AG04450 (cell line): ENCODE data around the gene OCLN. TPM values are rescaled to one million over a fixed set of nuclear protein-coding genes. Genes with fewer than 3 reads are reported as not detected.

Experiments
- CTCF ChIA-PET: fragments of 300-600, 350-600 bp; formaldehyde crosslinking; extraction: SDS; loops from one replicate; lab custom pipeline; 2022; ENCODE audit warnings: antibody characterized with exemption, inconsistent platforms; lab: Charles Lee
- POLR2A ChIA-PET: fragments of 350-600 bp; formaldehyde crosslinking; extraction: SDS; loops from one replicate; lab custom pipeline; 2021; ENCODE audit warnings: antibody characterized with exemption, inconsistent platforms; lab: Yijun Ruan, JAX
- DNase-seq: peaks from one replicate; pipeline ENCODE4 v3.0.0-alpha.2; 2011; ENCODE audit warnings: low read depth, low spot score
- H3K27ac ChIP-seq: one replicate; pipeline ENCODE4 v1.5.1; 2012; ENCODE audit warnings: low read depth, low read length, control low read depth
- H3K27me3 ChIP-seq: one replicate; pipeline ENCODE4 v1.6.0; 2012; ENCODE audit warnings: low read length; ENCODE audit not compliant: control insufficient read depth, insufficient read depth
- H3K4me3 ChIP-seq: 2 replicates; pipeline ENCODE4 v1.5.1; 2011; ENCODE audit warnings: mild to moderate bottlenecking, low read depth, low read length, control low read depth
- H3K9me3 ChIP-seq: 2 replicates; pipeline ENCODE4 v1.5.1; 2012; ENCODE audit warnings: low read length; ENCODE audit not compliant: control insufficient read depth, insufficient read depth
- CTCF ChIP-seq: IDR thresholded peaks from 2 replicates; pipeline ENCODE4 v1.5.1; 2011; ENCODE audit warnings: low read depth, low read length, control low read depth, inconsistent platforms
- polyA plus RNA-seq: library from polyadenylated mRNA; depleted of rRNA; stranded (reverse); fragments of >200 nt; gene quantifications from 2 replicates; pipeline ENCODE4 v1.2.3, GENCODE V29; 2011

Gene OCLN
- polyA plus RNA-seq, 1 experiment, result 2.1 TPM

GRCh38 chr5:69519285-69519684, 26.7 kb downstream of the OCLN start:
- DNase-seq, result no peak
- Histone ChIP-seq H3K27ac (no peak overlapping the region), H3K9me3 (no peaks in the 10 kb centered on the region), H3K27me3 (no peaks in the 10 kb centered on the region), H3K4me3 (no peak overlapping the region)
- CTCF ChIA-PET, result no interaction called here
- no peak for TF ChIP-seq CTCF
- POLR2A ChIA-PET, result no interaction called here

- Histone ChIP-seq H3K27me3 (peaks cover 3% of the 10 kb centered on the region), H3K4me3 (no peak overlapping the region), H3K9me3 (no peaks in the 10 kb centered on the region), H3K27ac (no peak overlapping the region)
- DNase-seq, result no peak
- no peak for TF ChIP-seq CTCF
- ChIA-PET CTCF (interaction anchor here (0.9 kb wide), 1 partner anchor 428 kb away, joined by 5 read pairs; the partner anchor contains the start of gene SLC30A5), POLR2A (no interaction called here)
Observed at GRCh38 chr5:69522035-69522434, 29.4 kb downstream of the OCLN start.

- DNase-seq, result no peak
- no peak for TF ChIP-seq CTCF
- no peak overlapping the region for H3K27ac ChIP-seq
- ChIA-PET POLR2A (no interaction called here), CTCF (no interaction called here)
- peaks cover 12% of the 10 kb centered on the region for H3K27me3 ChIP-seq
- no peaks in the 10 kb centered on the region for H3K9me3 ChIP-seq
- H3K4me3 ChIP-seq, result no peak overlapping the region
Observed at GRCh38 chr5:69525490-69525889, 32.9 kb downstream of the OCLN start.

GRCh38 chr5:69526660-69527059, 34.1 kb downstream of the OCLN start:
- Histone ChIP-seq H3K27ac (no peak overlapping the region), H3K27me3 (peaks cover 16% of the 10 kb centered on the region), H3K9me3 (no peaks in the 10 kb centered on the region), H3K4me3 (no peak overlapping the region)
- no peak for DNase-seq
- TF ChIP-seq CTCF, result no peak
- ChIA-PET POLR2A (no interaction called here), CTCF (no interaction called here)

- Histone ChIP-seq H3K27me3 (peaks cover 16% of the 10 kb centered on the region), H3K4me3 (no peak overlapping the region), H3K27ac (no peak overlapping the region), H3K9me3 (no peaks in the 10 kb centered on the region)
- ChIA-PET CTCF (no interaction called here), POLR2A (no interaction called here)
- TF ChIP-seq CTCF, result no peak
- no peak for DNase-seq
Observed at GRCh38 chr5:69527128-69527770, 34.7 kb downstream of the OCLN start.
